Thoracic aorta (tissue), 2 donors: ENCODE results near the gene ERCC4. TPM values are rescaled to one million over a fixed set of nuclear protein-coding genes. Genes with fewer than 3 reads are reported as not detected.

Source experiments
- ATAC-seq: fragments of 150-250 bp; one replicate; pipeline ENCODE4 v1.8.0; 2017; ENCODE audit warnings: low read depth; ENCODE audit not compliant: insufficient number of reproducible peaks, low FRiP score
- DNase-seq: peaks from one replicate; pipeline ENCODE4 v3.0.0-alpha.2; 2020; ENCODE audit warnings: low spot score
- H3K27ac ChIP-seq, 2 donors: fragments of 200-600 bp; sonication (generic); 1 replicate in 1 of 2; 2 replicates in 1 of 2; pipeline ENCODE4 v1.5.1; 2016; ENCODE audit warnings: mild to moderate bottlenecking in 2 of 2, moderate library complexity in 2 of 2
- H3K27me3 ChIP-seq: fragments of 200-600 bp; sonication (generic); replicated peaks from 2 replicates; pipeline ENCODE4 v1.6.0; 2016; ENCODE audit warnings: mild to moderate bottlenecking; ENCODE audit not compliant: insufficient read depth
- H3K36me3 ChIP-seq: fragments of 200-600 bp; sonication (generic); one replicate; pipeline ENCODE4 v1.5.1; 2016
- H3K4me1 ChIP-seq, 2 donors: fragments of 200-600 bp; sonication (generic); 1 replicate in 1 of 2; 2 replicates in 1 of 2; pipeline versions ENCODE4 v1.5.1 to v1.6.0; 2016; ENCODE audit warnings: low read depth in 2 of 2, mild to moderate bottlenecking in 1 of 2; ENCODE audit not compliant: control insufficient read depth in 1 of 2
- H3K4me3 ChIP-seq: fragments of 200-600 bp; sonication (generic); 2 replicates; pipeline ENCODE4 v1.5.1; 2016; ENCODE audit warnings: mild to moderate bottlenecking
- H3K9me3 ChIP-seq: fragments of 200-600 bp; sonication (generic); 2 replicates; pipeline ENCODE4 v1.5.1; 2016
- CTCF ChIP-seq: fragments of 200-600 bp; sonication (generic); IDR thresholded peaks from one replicate; pipeline ENCODE4 v1.5.1; 2019; ENCODE audit warnings: antibody characterized with exemption
- total RNA-seq, 2 donors: library from RNA; depleted of rRNA; stranded (reverse); fragments of >200 nt; gene quantifications; one replicate each; pipeline versions ENCODE4 v1.1.0 to v1.2.3, GENCODE V29; 2016

The ERCC4 gene
- total RNA-seq, 2 donors from 2014 or later, result 4.3 to 13.8 TPM

- H3K36me3 ChIP-seq, result peaks cover 2% of the 10 kb centered on the region
- TF ChIP-seq CTCF, result no peak
- H3K4me1 ChIP-seq, result peaks cover 0 to 18% of the 10 kb centered on the region in 2 donors
- H3K27me3 ChIP-seq, result no peaks in the 10 kb centered on the region
- H3K9me3 ChIP-seq, result no peaks in the 10 kb centered on the region
- DNase-seq (no peak), ATAC-seq (no peak)
- no peak overlapping the region for H3K27ac ChIP-seq
- H3K4me3 ChIP-seq, result no peak overlapping the region
Observed at GRCh38 chr16:13953501-13953900, 33.5 kb downstream of the ERCC4 start.

GRCh38 chr16:13956635-13957196 lies 36.8 kb downstream of the ERCC4 start:
- ATAC-seq, result no peak

DNA sequence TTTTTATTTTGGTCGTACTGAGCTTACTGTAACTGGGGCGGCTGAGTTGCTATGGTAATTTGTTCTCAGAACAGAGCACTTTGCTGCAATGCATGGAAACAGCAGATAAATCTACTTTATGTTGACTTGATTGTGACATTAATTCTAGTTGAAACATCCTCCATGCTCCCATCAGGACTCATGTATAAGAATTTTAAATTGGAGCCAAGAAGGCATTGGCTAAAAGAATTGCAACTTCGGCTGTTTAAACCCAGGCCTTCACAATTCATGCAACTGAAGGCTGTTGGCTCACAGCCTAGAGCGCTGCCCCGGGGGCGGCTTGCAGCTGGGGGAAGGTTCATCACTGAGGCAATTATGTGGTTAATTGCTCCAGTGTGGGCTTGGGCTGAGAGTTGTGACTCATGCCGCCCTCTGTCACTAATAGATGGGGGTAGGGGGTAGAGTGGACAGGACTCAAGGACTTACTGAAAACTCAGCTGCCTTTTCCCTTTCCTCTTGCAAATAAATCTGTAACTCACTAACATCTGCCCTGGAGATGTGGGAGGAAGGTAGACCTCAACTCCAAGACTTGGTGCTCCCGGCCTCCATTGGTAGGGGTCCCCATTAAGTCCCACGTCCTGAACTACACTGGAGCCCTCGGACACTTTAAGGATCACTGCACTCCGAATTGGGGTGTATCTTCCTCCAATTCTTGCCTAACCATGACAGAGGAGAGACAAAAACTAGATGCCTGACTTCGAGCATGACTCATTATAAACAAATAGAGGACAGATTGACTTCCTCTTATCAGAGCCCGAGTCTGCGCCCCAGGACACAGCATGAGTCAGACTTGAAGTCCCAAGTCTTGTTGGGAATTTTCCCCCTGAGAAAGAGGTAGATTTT lies 37.5 kb downstream of the ERCC4 start:
- TF ChIP-seq CTCF, result no peak
- Histone ChIP-seq H3K9me3 (no peaks in the 10 kb centered on the region), H3K4me3 (peak overlapping the region; percentile 50), H3K27ac (peak overlapping the region; percentile 32 to 61), H3K27me3 (no peaks in the 10 kb centered on the region), H3K4me1 (peaks cover 0 to 18% of the 10 kb centered on the region in 2 donors), H3K36me3 (no peaks in the 10 kb centered on the region)
- ATAC-seq (peak; percentile 45), DNase-seq (no peak)

More at GRCh38 chr16:13956635-13957196, 36.8 kb downstream of the ERCC4 start:
- no peak for DNase-seq
- Histone ChIP-seq H3K4me3 (peak overlapping the region; percentile 50), H3K27me3 (no peaks in the 10 kb centered on the region), H3K9me3 (no peaks in the 10 kb centered on the region), H3K4me1 (peaks cover 0 to 18% of the 10 kb centered on the region in 2 donors), H3K36me3 (no peaks in the 10 kb centered on the region), H3K27ac (peak overlapping the region in 1 of 2 donors; percentile 32)
- no peak for TF ChIP-seq CTCF

GRCh38 chr16:13958474-13958873 lies 38.5 kb downstream of the ERCC4 start:
- TF ChIP-seq CTCF, result no peak
- DNase-seq (no peak), ATAC-seq (no peak)
- Histone ChIP-seq H3K27ac (no peak overlapping the region), H3K9me3 (no peaks in the 10 kb centered on the region), H3K27me3 (no peaks in the 10 kb centered on the region), H3K4me3 (no peak overlapping the region), H3K36me3 (no peaks in the 10 kb centered on the region), H3K4me1 (peaks cover 0 to 18% of the 10 kb centered on the region in 2 donors)

DNA sequence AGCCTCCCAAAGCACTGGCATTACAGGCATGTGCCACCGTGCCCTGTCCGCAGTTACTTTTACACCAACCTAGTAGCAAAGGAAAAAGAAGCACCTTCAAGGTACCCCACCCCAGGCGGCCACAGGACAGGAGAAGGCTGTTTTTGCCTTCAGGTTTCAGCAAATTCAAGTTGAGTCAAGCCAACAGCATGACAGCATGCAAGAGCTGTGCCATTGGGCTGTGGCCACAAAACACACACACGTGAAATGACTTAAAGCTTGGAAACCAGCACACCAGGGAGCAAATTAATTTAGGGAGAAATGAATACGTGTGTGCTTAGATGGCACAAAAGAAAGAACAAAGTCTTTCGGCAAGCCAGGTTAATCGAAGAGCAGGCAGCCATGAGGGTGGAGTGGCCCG lies 39.7 kb downstream of the ERCC4 start:
- Histone ChIP-seq H3K27me3 (no peaks in the 10 kb centered on the region), H3K36me3 (no peaks in the 10 kb centered on the region), H3K4me1 (peaks cover 0 to 18% of the 10 kb centered on the region in 2 donors), H3K27ac (no peak overlapping the region), H3K4me3 (no peak overlapping the region), H3K9me3 (no peaks in the 10 kb centered on the region)
- TF ChIP-seq CTCF, result no peak
- no peak for DNase-seq
- ATAC-seq, result no peak
